Activated CD4-positive, alpha-beta T cell treated with anti-CD3 and anti-CD28 coated beads, Interleukin-2, amount 50 U/mL, for 24 hours (primary cell): ENCODE results near the gene MCTP1.
"Not testable (repeated sequence)": the region's sequence is repeated elsewhere in the genome, so short reads cannot be mapped to it uniquely, and the experiment has no call there.

Experiments
- DNase-seq, 2 donors: peaks; one replicate each; pipeline ENCODE4 v3.0.0-alpha.2; 2020; ENCODE audit warnings: low read depth in 1 of 2, low spot score in 1 of 2

Gene MCTP1

GRCh38 chr5:95035891-95036685 is 248.8 kb downstream of the MCTP1 start:
- DNase-seq: no peak

- no peak for DNase-seq
Measured at GRCh38 chr5:95032801-95033200, 252.1 kb downstream of the MCTP1 start.

GRCh38 chr5:95029569-95030366 is 255.1 kb downstream of the MCTP1 start:
- DNase-seq: no peak

- DNase-seq: no peak
Measured at GRCh38 chr5:95027775-95028174, 257.1 kb downstream of the MCTP1 start.

- DNase-seq: no peak
Measured at GRCh38 chr5:95027151-95027721, 257.7 kb downstream of the MCTP1 start.

GRCh38 chr5:95026718-95027117 is 258.2 kb downstream of the MCTP1 start:
- no peak for DNase-seq

GRCh38 chr5:95022967-95023695 is 261.8 kb downstream of the MCTP1 start:
- DNase-seq: no peak

GRCh38 chr5:95020345-95020744 is 264.5 kb downstream of the MCTP1 start:
- no peak for DNase-seq

- DNase-seq: no peak
Measured at GRCh38 chr5:95018946-95019345, 265.9 kb downstream of the MCTP1 start.

- no peak for DNase-seq
Measured at GRCh38 chr5:95018511-95018910, 266.4 kb downstream of the MCTP1 start.

GRCh38 chr5:95009812-95010211 is 275.1 kb downstream of the MCTP1 start:
- no peak for DNase-seq

GRCh38 chr5:95007921-95008597 is 276.8 kb downstream of the MCTP1 start:
- no peak for DNase-seq

GRCh38 chr5:95005811-95006210 is 279.1 kb downstream of the MCTP1 start:
- DNase-seq: no peak

GRCh38 chr5:94998670-94999069 is 286.2 kb downstream of the MCTP1 start:
- no peak for DNase-seq

GRCh38 chr5:94994537-94994936 is 290.4 kb downstream of the MCTP1 start:
- not testable (repeated sequence) for DNase-seq

- DNase-seq: no peak
Measured at GRCh38 chr5:94993491-94993890, 291.4 kb downstream of the MCTP1 start.

- no peak for DNase-seq
Measured at GRCh38 chr5:94992325-94992724, 292.6 kb downstream of the MCTP1 start.

GRCh38 chr5:94983861-94984535 is 300.9 kb downstream of the MCTP1 start:
- no peak for DNase-seq

GRCh38 chr5:94977437-94977836 is 307.5 kb downstream of the MCTP1 start:
- DNase-seq: no peak

GRCh38 chr5:94976853-94977252 is 308.0 kb downstream of the MCTP1 start:
- no peak for DNase-seq
